ENCODE measurements around the gene PIGZ. TPM values are rescaled to one million over a fixed set of nuclear protein-coding genes. Genes with fewer than 3 reads are reported as not detected.
A peak's percentile ranks its signal among the peaks of the same experiment; 100 is the strongest.

The PIGZ gene
- total RNA-seq = 2.0 TPM
- polyA plus RNA-seq = 3.4 TPM
- long read RNA-seq, donor 1 = 0 reads
- long read RNA-seq, donor 2 = 0 reads
- long read RNA-seq, donor 3, partial matches to known transcripts = 0 of 1 reads
- long read RNA-seq, donor 3, other reads (novel, unspliced or antisense) = 0 of 1 reads
- long read RNA-seq, donor 4, partial matches to known transcripts = 0 of 1 reads
- long read RNA-seq, donor 4, other reads (novel, unspliced or antisense) = 0 of 1 reads
- long read RNA-seq, donor 5 = 0 reads
- long read RNA-seq, donor 6 = 0 reads
- long read RNA-seq, donor 7 = 0 reads
- long read RNA-seq, donor 8, partial matches to known transcripts = 0 of 1 reads
- long read RNA-seq, donor 8, other reads (novel, unspliced or antisense) = 0 of 1 reads
- long read RNA-seq, donor 9, partial matches to known transcripts = 0 of 1 reads
- long read RNA-seq, donor 9, other reads (novel, unspliced or antisense) = 0 of 1 reads
- long read RNA-seq, donor 10, partial matches to known transcripts = 0 of 3 reads
- long read RNA-seq, donor 10, other reads (novel, unspliced or antisense) = 0 of 3 reads

DNA sequence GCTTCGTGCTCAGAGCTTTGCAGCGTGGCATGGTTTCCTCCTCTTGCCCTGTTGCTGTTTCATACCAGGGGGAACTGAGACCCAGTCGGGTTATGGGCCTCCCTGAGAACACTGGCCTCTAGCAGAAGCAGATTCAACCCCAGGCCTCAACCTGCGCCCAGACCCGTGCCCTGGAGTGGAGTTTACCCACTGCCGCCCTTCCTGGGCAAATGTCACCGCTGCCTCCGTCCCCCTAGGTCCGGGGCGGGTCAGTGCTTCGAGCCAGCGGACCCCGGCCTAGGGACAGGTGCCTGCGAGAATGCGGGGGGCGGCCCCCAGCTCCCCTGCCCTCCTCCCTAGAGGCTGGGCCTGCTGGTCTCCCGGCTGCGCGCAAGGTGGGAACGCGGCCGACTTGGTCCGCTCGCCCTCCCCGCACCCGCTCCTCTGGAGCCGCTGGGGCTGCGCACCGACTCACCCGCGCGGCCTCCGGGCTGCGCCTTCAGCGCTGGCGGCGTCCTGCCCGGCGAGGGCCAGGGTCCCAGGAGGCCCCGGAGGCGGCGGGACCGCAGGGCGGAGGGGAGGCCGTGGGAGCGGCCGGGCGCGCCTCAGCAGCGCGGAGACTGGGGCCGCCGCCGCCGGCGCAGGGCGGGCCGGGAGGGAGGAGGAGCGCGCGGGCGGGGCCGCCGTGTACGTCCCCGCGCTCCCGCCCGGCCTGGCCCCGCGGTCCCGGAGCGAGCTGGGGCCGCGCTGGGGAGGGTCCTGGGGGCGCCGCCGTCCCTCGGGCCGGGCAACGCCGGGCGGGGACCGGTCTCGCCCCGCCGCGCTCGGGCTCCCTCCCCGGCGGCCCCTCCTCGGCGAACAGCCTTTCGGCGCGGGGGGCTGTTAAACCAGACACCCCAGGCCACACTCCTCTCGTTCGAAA is at the start of gene PIGZ:
Gene PIGZ (minus strand): TSS at position 601 of the 901 bp plus-strand sequence. CDS start 16,802 bp downstream, outside the sequence.
- Histone ChIP-seq H3K9me3 (ENCODE audit: control insufficient read depth in 2 of 2, insufficient read depth in 1 of 2, low read length in 1 of 2) (peaks cover 0 to 6% of the 10 kb centered on the region in 2 donors), H3K27me3 (ENCODE audit: control insufficient read depth in 2 of 2, insufficient read depth in 1 of 2, low read length in 1 of 2) (peaks cover 0 to 54% of the 10 kb centered on the region in 2 donors), H3K4me1 (ENCODE audit: control insufficient read depth in 2 of 2, insufficient read depth in 2 of 2, low read length in 2 of 2) (peaks cover 6 to 35% of the 10 kb centered on the region in 2 donors), H3K4me3 (ENCODE audit: low read length in 2 of 2) (peak within 1 kb of the TSS; percentile 52 to 79), H3K36me3 (ENCODE audit: control insufficient read depth in 2 of 2, insufficient read depth in 2 of 2, low read length in 1 of 2) (peaks cover 0 to 4% of the 10 kb centered on the region in 2 donors), H3K27ac (ENCODE audit: low read depth in 1 of 2, low read length in 1 of 2) (peak within 1 kb of the TSS in 1 of 2 donors; percentile 21)
- 4% methylated on average over 98 of the region's 98 CpGs for WGBS
- DNase-seq (ENCODE audit: low read depth in 6 of 9, low spot score in 9 of 9) = peak in 3 of 9 donors; percentile 18 to 50 (median 45)

GRCh38 chr3:197017003-197017402 is 48.4 kb upstream of the PIGZ start:
- Histone ChIP-seq H3K36me3 (ENCODE audit: control insufficient read depth in 2 of 2, insufficient read depth in 2 of 2, low read length in 1 of 2) (no peaks in the 10 kb centered on the region), H3K4me3 (ENCODE audit: low read length in 2 of 2) (no peak overlapping the region), H3K27me3 (ENCODE audit: control insufficient read depth in 2 of 2, insufficient read depth in 1 of 2, low read length in 1 of 2) (no peaks in the 10 kb centered on the region), H3K9me3 (ENCODE audit: control insufficient read depth in 2 of 2, insufficient read depth in 1 of 2, low read length in 1 of 2) (peaks cover 0 to 3% of the 10 kb centered on the region in 2 donors), H3K4me1 (ENCODE audit: control insufficient read depth in 2 of 2, insufficient read depth in 2 of 2, low read length in 2 of 2) (peaks cover 0 to 3% of the 10 kb centered on the region in 2 donors), H3K27ac (ENCODE audit: low read depth in 1 of 2, low read length in 1 of 2) (no peak overlapping the region)
- DNase-seq (ENCODE audit: low read depth in 6 of 9, low spot score in 9 of 9) = no peak
- 97% methylated on average over 18 of the region's 18 CpGs for WGBS

DNA sequence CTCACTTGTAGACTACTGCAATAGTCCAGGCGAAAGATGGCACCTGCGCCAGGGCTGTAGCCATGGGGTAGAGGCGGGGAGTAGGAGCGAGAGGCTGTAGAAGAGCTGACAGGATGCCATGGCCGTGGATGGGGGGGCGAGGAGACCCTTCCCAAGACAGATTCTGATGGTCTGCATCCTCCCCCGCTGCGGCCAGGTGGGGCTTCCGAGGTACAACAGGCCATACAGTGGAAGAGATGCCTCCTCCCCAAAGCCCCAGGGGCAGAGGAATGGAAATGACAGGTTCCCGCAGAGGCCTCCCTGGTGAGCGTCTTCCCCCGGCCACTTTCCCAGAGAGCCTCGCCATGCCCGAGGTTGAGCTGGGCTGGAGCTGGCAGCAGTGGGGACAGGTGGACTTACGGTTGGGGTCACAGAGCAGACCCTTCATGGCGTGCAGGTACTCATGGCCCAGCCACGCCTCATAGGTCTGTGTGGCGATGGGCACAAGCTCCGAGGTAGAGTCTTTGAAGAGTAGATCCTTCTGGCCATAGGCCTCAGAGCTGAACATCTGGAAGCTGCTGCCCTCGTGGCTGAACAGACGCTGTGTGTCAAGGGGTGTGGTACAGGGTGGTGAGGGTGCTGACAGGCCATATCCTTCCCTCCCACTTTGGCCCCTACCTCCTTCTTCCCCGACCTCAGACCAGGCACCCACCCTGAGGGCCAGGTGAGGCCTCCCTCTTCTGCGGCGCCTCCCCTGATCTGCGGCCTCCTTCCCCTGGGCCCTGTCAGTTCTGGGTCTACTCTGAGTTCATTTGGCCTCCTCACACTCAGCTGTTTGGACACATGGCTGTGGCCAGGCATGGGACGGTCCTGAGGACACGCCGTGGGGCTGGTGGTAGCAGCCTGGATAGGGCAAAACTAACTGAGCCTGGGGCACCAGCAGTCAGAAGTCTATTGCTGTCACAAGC is 47.4 kb upstream of the PIGZ start:
- H3K4me3 ChIP-seq (ENCODE audit: low read length in 2 of 2) = no peak overlapping the region
- DNase-seq (ENCODE audit: low read depth in 6 of 9, low spot score in 9 of 9) = no peak

GRCh38 chr3:197014942-197015575 is 46.4 kb upstream of the PIGZ start:
- no peak for DNase-seq (ENCODE audit: low read depth in 6 of 9, low spot score in 9 of 9)
- Histone ChIP-seq H3K4me1 (ENCODE audit: control insufficient read depth in 2 of 2, insufficient read depth in 2 of 2, low read length in 2 of 2) (no peaks in the 10 kb centered on the region), H3K9me3 (ENCODE audit: control insufficient read depth in 2 of 2, insufficient read depth in 1 of 2, low read length in 1 of 2) (peaks cover 0 to 3% of the 10 kb centered on the region in 2 donors), H3K27me3 (ENCODE audit: control insufficient read depth in 2 of 2, insufficient read depth in 1 of 2, low read length in 1 of 2) (no peaks in the 10 kb centered on the region), H3K27ac (ENCODE audit: low read depth in 1 of 2, low read length in 1 of 2) (no peak overlapping the region), H3K4me3 (ENCODE audit: low read length in 2 of 2) (no peak overlapping the region), H3K36me3 (ENCODE audit: control insufficient read depth in 2 of 2, insufficient read depth in 2 of 2, low read length in 1 of 2) (no peaks in the 10 kb centered on the region)
- 95% methylated on average over 22 of the region's 22 CpGs for WGBS

More for the DNA sequence above, 47.4 kb upstream of the PIGZ start:
- 96% methylated on average over 28 of the region's 28 CpGs for WGBS
- peaks cover 0 to 3% of the 10 kb centered on the region in 2 donors for H3K9me3 ChIP-seq (ENCODE audit: control insufficient read depth in 2 of 2, insufficient read depth in 1 of 2, low read length in 1 of 2)
- H3K36me3 ChIP-seq (ENCODE audit: control insufficient read depth in 2 of 2, insufficient read depth in 2 of 2, low read length in 1 of 2) = no peaks in the 10 kb centered on the region
- H3K27me3 ChIP-seq (ENCODE audit: control insufficient read depth in 2 of 2, insufficient read depth in 1 of 2, low read length in 1 of 2) = no peaks in the 10 kb centered on the region
- no peaks in the 10 kb centered on the region for H3K4me1 ChIP-seq (ENCODE audit: control insufficient read depth in 2 of 2, insufficient read depth in 2 of 2, low read length in 2 of 2)
- no peak overlapping the region for H3K27ac ChIP-seq (ENCODE audit: low read depth in 1 of 2, low read length in 1 of 2)

DNA sequence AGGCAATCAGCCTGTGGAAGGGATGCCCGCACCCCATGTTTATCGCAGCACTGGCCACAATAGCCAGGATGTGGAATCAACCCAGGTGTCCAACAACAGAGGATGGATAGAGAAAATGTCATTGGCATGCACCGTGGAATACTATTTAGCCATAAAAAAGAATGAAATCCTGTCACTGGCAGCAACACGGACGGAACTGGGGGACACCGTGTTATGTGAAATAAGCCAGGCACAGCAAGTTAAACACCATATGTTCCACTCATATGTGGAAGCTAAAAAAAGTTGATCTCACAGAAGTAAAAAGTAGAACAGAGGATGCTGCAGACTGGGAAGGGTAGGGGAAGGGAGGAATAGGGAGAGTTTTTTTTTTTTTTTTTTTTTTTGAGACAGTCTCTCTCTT is 45.4 kb upstream of the PIGZ start:
- Histone ChIP-seq H3K27me3 (ENCODE audit: control insufficient read depth in 2 of 2, insufficient read depth in 1 of 2, low read length in 1 of 2) (no peaks in the 10 kb centered on the region), H3K9me3 (ENCODE audit: control insufficient read depth in 2 of 2, insufficient read depth in 1 of 2, low read length in 1 of 2) (peaks cover 0 to 3% of the 10 kb centered on the region in 2 donors), H3K27ac (ENCODE audit: low read depth in 1 of 2, low read length in 1 of 2) (no peak overlapping the region), H3K4me3 (ENCODE audit: low read length in 2 of 2) (no peak overlapping the region), H3K4me1 (ENCODE audit: control insufficient read depth in 2 of 2, insufficient read depth in 2 of 2, low read length in 2 of 2) (peaks cover 0 to 5% of the 10 kb centered on the region in 2 donors), H3K36me3 (ENCODE audit: control insufficient read depth in 2 of 2, insufficient read depth in 2 of 2, low read length in 1 of 2) (no peaks in the 10 kb centered on the region)
- 98% methylated on average over 6 of the region's 6 CpGs for WGBS
- no peak for DNase-seq (ENCODE audit: low read depth in 6 of 9, low spot score in 9 of 9)

GRCh38 chr3:197012540-197012883 is 43.9 kb upstream of the PIGZ start:
- H3K27ac ChIP-seq (ENCODE audit: low read depth in 1 of 2, low read length in 1 of 2) = no peak overlapping the region
- 97% methylated on average over 7 of the region's 7 CpGs for WGBS
- H3K36me3 ChIP-seq (ENCODE audit: control insufficient read depth in 2 of 2, insufficient read depth in 2 of 2, low read length in 1 of 2) = no peaks in the 10 kb centered on the region
- H3K4me1 ChIP-seq (ENCODE audit: control insufficient read depth in 2 of 2, insufficient read depth in 2 of 2, low read length in 2 of 2) = peaks cover 0 to 5% of the 10 kb centered on the region in 2 donors
- no peaks in the 10 kb centered on the region for H3K27me3 ChIP-seq (ENCODE audit: control insufficient read depth in 2 of 2, insufficient read depth in 1 of 2, low read length in 1 of 2)
- H3K4me3 ChIP-seq (ENCODE audit: low read length in 2 of 2) = no peak overlapping the region
- no peak for DNase-seq (ENCODE audit: low read depth in 6 of 9, low spot score in 9 of 9)
- H3K9me3 ChIP-seq (ENCODE audit: control insufficient read depth in 2 of 2, insufficient read depth in 1 of 2, low read length in 1 of 2) = peaks cover 0 to 3% of the 10 kb centered on the region in 2 donors

DNA sequence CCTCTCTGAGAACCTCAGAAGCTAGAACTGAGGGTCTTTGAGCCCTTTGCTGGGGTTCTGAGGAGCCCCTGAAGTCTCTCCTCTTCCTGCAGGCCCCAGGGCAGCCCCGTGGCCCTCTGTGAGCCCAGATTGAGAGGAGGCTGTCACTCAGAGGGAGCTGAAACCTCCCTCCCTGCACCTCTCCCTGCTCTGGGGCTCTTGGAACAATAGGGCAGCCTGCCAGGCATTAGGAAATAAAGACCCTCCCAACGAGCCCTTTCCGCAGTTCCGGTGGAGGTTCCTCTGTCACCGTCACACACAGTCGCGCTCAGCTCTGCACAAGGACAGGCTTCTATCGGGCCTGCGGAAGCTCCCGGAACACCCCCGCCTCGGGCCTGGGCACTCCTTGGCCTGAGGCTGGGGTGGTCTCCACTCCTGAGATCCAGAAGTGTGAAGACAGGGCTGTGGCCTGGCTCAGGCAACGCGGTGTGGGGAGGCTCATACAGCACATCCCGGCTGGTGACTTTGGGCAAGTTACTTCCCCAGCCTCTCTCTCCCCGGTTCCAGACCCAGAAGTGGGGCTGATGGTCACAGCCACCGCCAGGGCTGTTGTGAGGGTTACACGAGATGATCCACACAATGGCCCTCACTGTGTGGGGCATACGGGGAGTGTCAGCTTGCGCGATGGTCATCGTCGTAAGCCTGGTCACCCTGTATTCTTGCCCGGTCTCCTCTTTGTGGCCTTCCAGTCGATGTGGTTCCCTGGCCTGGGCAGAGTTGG is 43.3 kb upstream of the PIGZ start:
- Histone ChIP-seq H3K4me1 (ENCODE audit: control insufficient read depth in 2 of 2, insufficient read depth in 2 of 2, low read length in 2 of 2) (peaks cover 0 to 5% of the 10 kb centered on the region in 2 donors), H3K27ac (ENCODE audit: low read depth in 1 of 2, low read length in 1 of 2) (no peak overlapping the region), H3K27me3 (ENCODE audit: control insufficient read depth in 2 of 2, insufficient read depth in 1 of 2, low read length in 1 of 2) (no peaks in the 10 kb centered on the region), H3K36me3 (ENCODE audit: control insufficient read depth in 2 of 2, insufficient read depth in 2 of 2, low read length in 1 of 2) (no peaks in the 10 kb centered on the region), H3K4me3 (ENCODE audit: low read length in 2 of 2) (no peak overlapping the region), H3K9me3 (ENCODE audit: control insufficient read depth in 2 of 2, insufficient read depth in 1 of 2, low read length in 1 of 2) (peaks cover 0 to 3% of the 10 kb centered on the region in 2 donors)
- no peak for DNase-seq (ENCODE audit: low read depth in 6 of 9, low spot score in 9 of 9)
- 97% methylated on average over 25 of the region's 25 CpGs for WGBS
